Naive thymus-derived CD4-positive, alpha-beta T cell (primary cell): ENCODE data around the gene DNAAF2. TPM values are rescaled to one million over a fixed set of nuclear protein-coding genes. Genes with fewer than 3 reads are reported as not detected.

ENCODE experiments used
- ATAC-seq: fragments of 150-1000 bp; cut with Tn5 transposase; 2 replicates; pipeline ENCODE4 v1.10.0; 2021; ENCODE audit warnings: mild to moderate bottlenecking, moderate library complexity
- CTCF ChIA-PET: fragments of 350-600 bp; sonication (Branson Sonifier 250); formaldehyde crosslinking; loops from one replicate; lab custom pipeline; 2021; ENCODE audit warnings: antibody characterized with exemption; lab: Charles Lee
- POLR2A ChIA-PET: fragments of 350-600 bp; sonication (Branson Sonifier 250); formaldehyde crosslinking; loops from one replicate; lab custom pipeline; 2021; ENCODE audit warnings: antibody characterized with exemption, inconsistent platforms; lab: Charles Lee
- DNase-seq, 9 donors: peaks; one replicate each; pipeline versions ENCODE4 v3.0.0 to v3.0.0-alpha.2; 2020 to 2022; ENCODE audit warnings: mixed read lengths in 1 of 9
- H3K27ac ChIP-seq: one replicate; pipeline ENCODE4 v1.7.0; 2013; ENCODE audit warnings: mild to moderate bottlenecking, low read depth, low read length, moderate library complexity
- H3K27me3 ChIP-seq, 2 donors: one replicate each; pipeline ENCODE4 v1.7.0; 2013; ENCODE audit warnings: low read length in 2 of 2, mild to moderate bottlenecking in 2 of 2, moderate library complexity in 2 of 2; ENCODE audit not compliant: control insufficient read depth in 2 of 2, insufficient read depth in 2 of 2
- H3K36me3 ChIP-seq, 3 experiments: 1 replicate in 2 of 3; 2 replicates in 1 of 3; pipeline ENCODE4 v1.7.0; 2013; ENCODE audit warnings: low read length in 3 of 3, mild to moderate bottlenecking in 3 of 3, moderate library complexity in 1 of 3; ENCODE audit not compliant: insufficient read depth in 3 of 3, control insufficient read depth in 2 of 3
- H3K4me1 ChIP-seq, 2 donors: one replicate each; pipeline ENCODE4 v1.7.0; 2013; ENCODE audit warnings: low read length in 2 of 2, mild to moderate bottlenecking in 2 of 2, moderate library complexity in 1 of 2; ENCODE audit not compliant: control insufficient read depth in 2 of 2, insufficient read depth in 2 of 2
- H3K4me3 ChIP-seq: 2 replicates; pipeline ENCODE4 v1.7.0; 2013; ENCODE audit warnings: mild to moderate bottlenecking, low read length
- H3K9me3 ChIP-seq, 3 experiments: 1 replicate in 2 of 3; 2 replicates in 1 of 3; pipeline ENCODE4 v1.7.0; 2013; ENCODE audit warnings: low read length in 3 of 3; ENCODE audit not compliant: control insufficient read depth in 2 of 3
- H3K27ac Mint-ChIP-seq, 9 donors: one replicate each; pipeline ENCODE4 v1.8.0; 2020 to 2022; ENCODE audit warnings: mixed read lengths in 9 of 9, mild to moderate bottlenecking in 8 of 9, moderate library complexity in 5 of 9, inconsistent platforms in 2 of 9
- H3K27me3 Mint-ChIP-seq, 5 donors: one replicate each; pipeline ENCODE4 v1.8.0; 2021 to 2022; ENCODE audit warnings: mixed read lengths in 5 of 5, mild to moderate bottlenecking in 1 of 5
- H3K36me3 Mint-ChIP-seq, 5 donors: one replicate each; pipeline ENCODE4 v1.8.0; 2020 to 2022; ENCODE audit warnings: mixed read lengths in 5 of 5, mild to moderate bottlenecking in 3 of 5, inconsistent platforms in 1 of 5
- H3K4me1 Mint-ChIP-seq, 7 donors: one replicate each; pipeline ENCODE4 v1.8.0; 2020 to 2022; ENCODE audit warnings: mixed read lengths in 7 of 7, mild to moderate bottlenecking in 3 of 7, inconsistent platforms in 1 of 7
- H3K4me3 Mint-ChIP-seq, 10 donors: one replicate each; pipeline ENCODE4 v1.8.0; 2020 to 2022; ENCODE audit warnings: mild to moderate bottlenecking in 10 of 10, mixed read lengths in 10 of 10, moderate library complexity in 6 of 10, inconsistent platforms in 2 of 10
- H3K9me3 Mint-ChIP-seq, 11 donors: one replicate each; pipeline ENCODE4 v1.8.0; 2020 to 2022; ENCODE audit warnings: mixed read lengths in 11 of 11, mild to moderate bottlenecking in 4 of 11, inconsistent platforms in 1 of 11, moderate library complexity in 1 of 11
- intact Hi-C, 2 donors: fragments of 100-400 bp; cut with micrococcal nuclease; formaldehyde crosslinking; loops; one replicate each; pipeline ENCODE4 v1.15.1; 2023
- polyA plus RNA-seq, 2 donors: library from polyadenylated mRNA; unstranded; fragments of 300-500 nt; fragmentation: Illumina TruSeq; gene quantifications; one replicate each; pipeline ENCODE4 v1.2.3, GENCODE V29; 2021
- total RNA-seq, 6 experiments: library from RNA in 5 of 6; stranded (reverse) in 5 of 6; gene quantifications; 1 replicate in 5 of 6; 2 replicates in 1 of 6; pipeline ENCODE4 v1.2.3 and lab custom pipeline; 2021 to 2026

DNAAF2 gene
- total and polyA plus RNA-seq, 7 experiments from 2014 or later: 7.1 to 15.8 (median 10.1) TPM

- CTCF ChIA-PET: no interaction called here
- Mint-ChIP-seq H3K4me1 (peaks cover 11 to 48% (median 17%) of the 10 kb centered on the region in 7 donors), H3K4me3 (no peak overlapping the region), H3K27ac (peak overlapping the region in 4 of 9 donors; percentile 44 to 58 (median 52)), H3K9me3 (no peaks in the 10 kb centered on the region), H3K27me3 (no peaks in the 10 kb centered on the region), H3K36me3 (peaks cover 5 to 23% (median 16%) of the 10 kb centered on the region in 5 donors)
- H3K4me1 ChIP-seq: peaks cover 7 to 19% of the 10 kb centered on the region in 2 donors
- H3K4me3 ChIP-seq: no peak overlapping the region
- H3K27me3 ChIP-seq: no peaks in the 10 kb centered on the region
- intact Hi-C loops: no loop called here
- POLR2A ChIA-PET: interaction anchor here (0.6 kb wide), 1 partner anchor 8 kb away, joined by 3 read pairs; no protein-coding TSS in a partner anchor
- no peaks in the 10 kb centered on the region for H3K9me3 ChIP-seq
- no peak for DNase-seq
- no peak for ATAC-seq
- peaks cover 7 to 12% (median 7%) of the 10 kb centered on the region in 3 experiments for H3K36me3 ChIP-seq
- no peak overlapping the region for H3K27ac ChIP-seq
These were observed 20.8 kb downstream of the DNAAF2 start for GRCh38 chr14:49614196-49614595.

- no peaks in the 10 kb centered on the region for H3K27me3 ChIP-seq
- no peaks in the 10 kb centered on the region for H3K9me3 ChIP-seq
- Mint-ChIP-seq H3K36me3 (peaks cover 0 to 14% (median 4%) of the 10 kb centered on the region in 5 donors), H3K4me3 (no peak overlapping the region), H3K27ac (no peak overlapping the region), H3K27me3 (no peaks in the 10 kb centered on the region), H3K4me1 (peaks cover 3 to 40% (median 5%) of the 10 kb centered on the region in 7 donors), H3K9me3 (no peaks in the 10 kb centered on the region)
- ChIA-PET CTCF (interaction anchor here (0.5 to 0.7 kb wide), 2 partner anchors 87 to 224 kb away, joined by 3 read pairs; no protein-coding TSS in a partner anchor), POLR2A (interaction anchor here (0.6 kb wide), 1 partner anchor 25 kb away, joined by 3 read pairs; no protein-coding TSS in a partner anchor)
- intact Hi-C loops: no loop called here
- peaks cover 0 to 3% of the 10 kb centered on the region in 2 donors for H3K4me1 ChIP-seq
- no peak for DNase-seq
- ATAC-seq: no peak
- H3K4me3 ChIP-seq: no peak overlapping the region
- H3K36me3 ChIP-seq: no peaks in the 10 kb centered on the region
- H3K27ac ChIP-seq: no peak overlapping the region
These were observed 22.4 kb downstream of the DNAAF2 start for GRCh38 chr14:49612671-49613070.

GRCh38 chr14:49612251-49612650, 22.8 kb downstream of the DNAAF2 start:
- Mint-ChIP-seq H3K4me1 (peaks cover 0 to 35% (median 2%) of the 10 kb centered on the region in 7 donors), H3K27ac (peak overlapping the region in 1 of 9 donors; percentile 13), H3K9me3 (no peaks in the 10 kb centered on the region), H3K4me3 (no peak overlapping the region), H3K36me3 (peaks cover 0 to 11% (median 4%) of the 10 kb centered on the region in 5 donors), H3K27me3 (no peaks in the 10 kb centered on the region)
- Histone ChIP-seq H3K36me3 (no peaks in the 10 kb centered on the region), H3K4me1 (no peaks in the 10 kb centered on the region), H3K4me3 (no peak overlapping the region), H3K27ac (no peak overlapping the region), H3K9me3 (no peaks in the 10 kb centered on the region), H3K27me3 (no peaks in the 10 kb centered on the region)
- CTCF ChIA-PET: interaction anchor here (0.5 to 0.9 kb wide), 3 partner anchors 22 to 668 kb away, joined by 3 to 4 read pairs (median 3); no protein-coding TSS in a partner anchor
- DNase-seq: no peak
- ATAC-seq: no peak
- intact Hi-C loops: no loop called here
- POLR2A ChIA-PET: interaction anchor here (1.2 kb wide), 1 partner anchor 8 kb away, joined by 8 read pairs; the partner anchor contains the start of genes MGAT2 and RPL36AL

GRCh38 chr14:49607583-49607982, 27.5 kb downstream of the DNAAF2 start:
- H3K4me1 Mint-ChIP-seq: peaks cover 0 to 28% (median 0%) of the 10 kb centered on the region in 7 donors
- no peaks in the 10 kb centered on the region for H3K9me3 Mint-ChIP-seq
- no peak overlapping the region for H3K4me3 Mint-ChIP-seq
- intact Hi-C loops: no loop called here
- POLR2A ChIA-PET: interaction anchor here (0.5 to 3.9 kb wide), 4 partner anchors 9 to 85 kb away, joined by 4 to 20 read pairs (median 7); partner anchors contain the start of genes KLHDC1, LRR1, MGAT2 and RPL36AL
- H3K36me3 Mint-ChIP-seq: peaks cover 0 to 15% (median 4%) of the 10 kb centered on the region in 5 donors
- CTCF ChIA-PET: interaction anchor here (0.7 to 1.2 kb wide), 3 partner anchors 9 to 179 kb away, joined by 3 to 5 read pairs (median 3); partner anchors contain the start of gene LRR1
- H3K27ac Mint-ChIP-seq: no peak overlapping the region
- DNase-seq (no peak), ATAC-seq (no peak)
- Histone ChIP-seq H3K36me3 (peaks cover 0 to 3% (median 0%) of the 10 kb centered on the region in 3 experiments), H3K27ac (no peak overlapping the region), H3K27me3 (no peaks in the 10 kb centered on the region), H3K4me1 (no peaks in the 10 kb centered on the region), H3K4me3 (no peak overlapping the region), H3K9me3 (no peaks in the 10 kb centered on the region)
- H3K27me3 Mint-ChIP-seq: no peaks in the 10 kb centered on the region

- Mint-ChIP-seq H3K27me3 (no peaks in the 10 kb centered on the region), H3K27ac (peak within 1 kb of the TSS; percentile 95 to 99 (median 98)), H3K9me3 (no peaks in the 10 kb centered on the region), H3K4me3 (peak within 1 kb of the TSS; percentile 91 to 100 (median 98)), H3K36me3 (peaks cover 0 to 5% (median 0%) of the 10 kb centered on the region in 5 donors), H3K4me1 (peaks cover 5 to 46% (median 37%) of the 10 kb centered on the region in 7 donors)
- Histone ChIP-seq H3K36me3 (peaks cover 0 to 13% (median 0%) of the 10 kb centered on the region in 3 experiments), H3K27ac (peak within 1 kb of the TSS; percentile 92), H3K4me3 (peak within 1 kb of the TSS; percentile 94), H3K4me1 (peaks cover 0 to 5% of the 10 kb centered on the region in 2 donors), H3K27me3 (no peaks in the 10 kb centered on the region), H3K9me3 (no peaks in the 10 kb centered on the region)
- ChIA-PET CTCF (interaction anchor here (0.6 to 2.9 kb wide), 6 partner anchors 9 to 700 kb away, joined by 3 to 15 read pairs (median 4); partner anchors contain the start of genes RPL36AL and RPS29), POLR2A (interaction anchor here (0.6 to 6.9 kb wide), 14 partner anchors 9 to 764 kb away, joined by 3 to 102 read pairs (median 6); partner anchors contain the start of genes DNAAF2, KLHDC2, MGAT2 and NEMF)
- ATAC-seq (peak; percentile 93), DNase-seq (peak; percentile 74 to 91 (median 84))
- intact Hi-C loops: loop anchor here (1.0 kb wide), 4 partner anchors 12 to 169 kb away; partner anchors contain the start of genes MGAT2 (in 2 of the 2), RPL36AL (in 2 of the 2) and RPS29 (in 2 of the 2)
These were observed 36.4 kb downstream of the DNAAF2 start, which contains the start of gene LRR1 for GRCh38 chr14:49598485-49599300. TSS of gene LRR1 (plus strand) at chr14:49598940. CDS start at chr14:49599021, 81 bp downstream.

- H3K27me3 ChIP-seq: no peaks in the 10 kb centered on the region
- POLR2A ChIA-PET: interaction anchor here (1.0 to 6.9 kb wide), 10 partner anchors 9 to 765 kb away, joined by 4 to 102 read pairs (median 6); partner anchors contain the start of genes DNAAF2, KLHDC2, MGAT2 and NEMF
- H3K4me1 Mint-ChIP-seq: peaks cover 5 to 46% (median 37%) of the 10 kb centered on the region in 7 donors
- peaks cover 0 to 5% (median 0%) of the 10 kb centered on the region in 5 donors for H3K36me3 Mint-ChIP-seq
- H3K4me3 ChIP-seq: peak overlapping the region; percentile 94
- no peaks in the 10 kb centered on the region for H3K27me3 Mint-ChIP-seq
- ATAC-seq: no peak
- peaks cover 0 to 5% of the 10 kb centered on the region in 2 donors for H3K4me1 ChIP-seq
- peak overlapping the region; percentile 92 for H3K27ac ChIP-seq
- peak overlapping the region; percentile 91 to 100 (median 98) for H3K4me3 Mint-ChIP-seq
- H3K27ac Mint-ChIP-seq: peak overlapping the region; percentile 95 to 99 (median 98)
- CTCF ChIA-PET: interaction anchor here (1.0 to 2.9 kb wide), 4 partner anchors 9 to 254 kb away, joined by 3 to 15 read pairs (median 6); partner anchors contain the start of genes RPL36AL and RPS29
- H3K9me3 Mint-ChIP-seq: no peaks in the 10 kb centered on the region
- intact Hi-C loops: loop anchor here (1.0 kb wide), 4 partner anchors 12 to 169 kb away; partner anchors contain the start of genes MGAT2 (in 2 of the 2), RPL36AL (in 2 of the 2) and RPS29 (in 2 of the 2)
- peak in 1 of 9 donors; percentile 21 for DNase-seq
- H3K36me3 ChIP-seq: peaks cover 0 to 13% (median 0%) of the 10 kb centered on the region in 3 experiments
- no peaks in the 10 kb centered on the region for H3K9me3 ChIP-seq
These were observed 36.9 kb downstream of the DNAAF2 start for GRCh38 chr14:49598189-49598484.
